Astrocyte of the spinal cord (primary cell): ENCODE measurements around the gene ZMAT2.

Experiments
- DNase-seq: peaks from one replicate; pipeline ENCODE4 v3.0.0; 2011; ENCODE audit warnings: low read depth, low spot score
- H3K4me3 ChIP-seq: 2 replicates; pipeline ENCODE4 v1.5.1; 2011; ENCODE audit warnings: low read depth, mild to moderate bottlenecking, low read length, moderate library complexity
- CTCF ChIP-seq: IDR thresholded peaks from 2 replicates; pipeline ENCODE4 v1.5.1; 2012; ENCODE audit warnings: low read depth, mild to moderate bottlenecking, low read length, inconsistent platforms
- in situ Hi-C: cut with HindIII; loops from 2 replicates; pipeline ENCODE4 v1.10.0; 2017; ENCODE audit warnings: low sequenced_read_pairs

The ZMAT2 gene

GRCh38 chr5:140672455-140673186 lies 27.6 kb upstream of the ZMAT2 start:
- in situ Hi-C loops, result no loop called here
- no peak for TF ChIP-seq CTCF
- H3K4me3 ChIP-seq, result no peak overlapping the region
- DNase-seq, result no peak

GRCh38 chr5:140673187-140673976 lies 26.9 kb upstream of the ZMAT2 start, which contains the start of gene DND1:
DND1 (minus strand) TSS chr5:140673576; CDS start chr5:140673542, 34 bp downstream.
- in situ Hi-C loops, result no loop called here
- H3K4me3 ChIP-seq, result no peak within 1 kb of the TSS
- no peak for TF ChIP-seq CTCF
- no peak for DNase-seq

- DNase-seq, result no peak
- no peak for TF ChIP-seq CTCF
- in situ Hi-C loops, result no loop called here
- H3K4me3 ChIP-seq, result no peak overlapping the region
These were observed 26.0 kb upstream of the ZMAT2 start for GRCh38 chr5:140674211-140674610.

- no peak overlapping the region for H3K4me3 ChIP-seq
- in situ Hi-C loops, result no loop called here
- DNase-seq, result no peak
- TF ChIP-seq CTCF, result no peak
These were observed 25.6 kb upstream of the ZMAT2 start for GRCh38 chr5:140674629-140675028.

- in situ Hi-C loops, result no loop called here
- no peak overlapping the region for H3K4me3 ChIP-seq
- no peak for TF ChIP-seq CTCF
These were observed 22.3 kb upstream of the ZMAT2 start for GRCh38 chr5:140677947-140678346.

GRCh38 chr5:140678993-140679392 lies 21.3 kb upstream of the ZMAT2 start:
- no peak for DNase-seq
- TF ChIP-seq CTCF, result no peak
- H3K4me3 ChIP-seq, result no peak overlapping the region
- in situ Hi-C loops, result no loop called here

More at GRCh38 chr5:140677947-140678346, 22.3 kb upstream of the ZMAT2 start:
- no peak for DNase-seq
